GM23338 (cell line): ENCODE results near the gene MTHFD1. TPM values are rescaled to one million over a fixed set of nuclear protein-coding genes. Genes with fewer than 3 reads are reported as not detected.

Experiments
- ATAC-seq: fragments of 200-7000 bp; cut with Tn5 transposase; 3 replicates; pipeline ENCODE4 v1.9.1; 2020
- DNase-seq: peaks from one replicate; pipeline ENCODE4 v3.0.0-alpha.2; 2015; ENCODE audit warnings: low spot score
- H2AFZ ChIP-seq: fragments of 200-600 bp; sonication (generic); 2 replicates; pipeline ENCODE4 v1.8.0; 2016; ENCODE audit warnings: antibody characterized with exemption, mild to moderate bottlenecking, moderate library complexity
- H3F3A ChIP-seq: fragments of 200-600 bp; sonication (generic); replicated peaks from 2 replicates; pipeline ENCODE4 v1.8.0; 2017; ENCODE audit warnings: antibody characterized with exemption, mixed run types, low read depth
- H3K27ac ChIP-seq: fragments of 200-600 bp; sonication (generic); 2 replicates; pipeline ENCODE4 v1.6.1; 2016; ENCODE audit warnings: low read depth
- H3K27me3 ChIP-seq: fragments of 200-600 bp; sonication (generic); 2 replicates; pipeline ENCODE4 v1.8.0; 2016; ENCODE audit warnings: mild to moderate bottlenecking, mixed run types, moderate library complexity; ENCODE audit not compliant: insufficient read depth
- H3K36me3 ChIP-seq: fragments of 200-600 bp; sonication (generic); 2 replicates; pipeline ENCODE4 v1.8.0; 2016; ENCODE audit warnings: mild to moderate bottlenecking; ENCODE audit not compliant: insufficient read depth
- H3K4me1 ChIP-seq: fragments of 200-600 bp; sonication (generic); 2 replicates; pipeline ENCODE4 v1.8.0; 2016; ENCODE audit warnings: mild to moderate bottlenecking, moderate library complexity; ENCODE audit not compliant: insufficient read depth
- H3K4me2 ChIP-seq: fragments of 200-600 bp; sonication (generic); 2 replicates; pipeline ENCODE4 v1.7.1; 2017; ENCODE audit warnings: mixed run types
- H3K4me3 ChIP-seq: fragments of 200-600 bp; sonication (generic); 2 replicates; pipeline ENCODE4 v1.6.1; 2016; ENCODE audit warnings: mixed run types
- H3K79me2 ChIP-seq: fragments of 200-600 bp; sonication (generic); replicated peaks from 2 replicates; pipeline ENCODE4 v1.8.0; 2017; ENCODE audit warnings: mild to moderate bottlenecking; ENCODE audit not compliant: insufficient read depth
- H3K9me2 ChIP-seq: fragments of 200-600 bp; sonication (generic); 2 replicates; pipeline ENCODE4 v1.8.0; 2017; ENCODE audit not compliant: insufficient read depth
- H4K20me1 ChIP-seq: fragments of 200-600 bp; sonication (generic); replicated peaks from 2 replicates; pipeline ENCODE4 v1.8.0; 2017; ENCODE audit warnings: mild to moderate bottlenecking; ENCODE audit not compliant: insufficient read depth
- H3K27ac Mint-ChIP-seq: 2 replicates; pipeline ENCODE4 v1.8.0; 2020; ENCODE audit warnings: inconsistent platforms, mild to moderate bottlenecking, moderate library complexity, mixed read lengths
- H3K27me3 Mint-ChIP-seq: 3 replicates; pipeline ENCODE4 v1.8.0; 2022; ENCODE audit warnings: low read depth, mild to moderate bottlenecking, moderate library complexity, mixed read lengths, inconsistent platforms; ENCODE audit not compliant: insufficient read depth, poor library complexity
- H3K36me3 Mint-ChIP-seq: 3 replicates; pipeline ENCODE4 v1.8.0; 2021; ENCODE audit warnings: low read depth, mild to moderate bottlenecking, inconsistent platforms, moderate library complexity, mixed read lengths
- H3K4me1 Mint-ChIP-seq: 3 replicates; pipeline ENCODE4 v1.8.0; 2020; ENCODE audit warnings: mild to moderate bottlenecking, inconsistent platforms, mixed read lengths
- H3K4me3 Mint-ChIP-seq: 3 replicates; pipeline ENCODE4 v1.8.0; 2021; ENCODE audit warnings: moderate library complexity, mild to moderate bottlenecking, inconsistent platforms, mixed read lengths
- H3K9me3 Mint-ChIP-seq: 3 replicates; pipeline ENCODE4 v1.8.0; 2020; ENCODE audit warnings: moderate library complexity, mild to moderate bottlenecking, inconsistent platforms, mixed read lengths
- CREB1 ChIP-seq: fragments of 250-450 bp; sonication (Bioruptor Pico); IDR thresholded peaks from 2 replicates; pipeline ENCODE4 v1.5.0; 2020; ENCODE audit warnings: low read depth, mild to moderate bottlenecking, moderate library complexity
- CTCF ChIP-seq, 2 experiments: fragments of 200-600 bp in 1 of 2; sonication (generic) in 1 of 2; conservative IDR thresholded peaks; 2 replicates each; pipeline versions ENCODE4 v1.5.1 to v1.6.1; 2016 to 2017; ENCODE audit warnings: antibody characterized with exemption in 2 of 2, low read depth in 2 of 2, mild to moderate bottlenecking in 2 of 2, moderate library complexity in 1 of 2
- EZH2 ChIP-seq: fragments of 200-600 bp; sonication (generic); IDR thresholded peaks from one replicate; pipeline ENCODE4 v1.8.0; 2017; ENCODE audit warnings: antibody characterized with exemption, mild to moderate bottlenecking, low read depth; ENCODE audit not compliant: unreplicated experiment
- JUNB ChIP-seq: IDR thresholded peaks from one replicate; pipeline ENCODE4 v1.6.1; 2016; ENCODE audit warnings: antibody characterized with exemption; ENCODE audit not compliant: unreplicated experiment
- POLR2AphosphoS5 ChIP-seq: IDR thresholded peaks from 2 replicates; pipeline ENCODE4 v1.6.1; 2016; ENCODE audit warnings: antibody characterized with exemption, low read depth
- REST ChIP-seq: IDR thresholded peaks from one replicate; pipeline ENCODE4 v1.6.1; 2018; ENCODE audit warnings: antibody characterized with exemption; ENCODE audit not compliant: unreplicated experiment
- STAT1 ChIP-seq: IDR thresholded peaks from one replicate; pipeline ENCODE4 v1.6.1; 2016; ENCODE audit warnings: antibody characterized with exemption; ENCODE audit not compliant: unreplicated experiment
- ZNF114 ChIP-seq: fragments of 250-450 bp; sonication (Bioruptor Pico); IDR thresholded peaks from 2 replicates; pipeline ENCODE4 v1.5.0; 2020; ENCODE audit warnings: mild to moderate bottlenecking, moderate library complexity
- ZNF331 ChIP-seq: fragments of 250-450 bp; sonication (Bioruptor Pico); IDR thresholded peaks from 2 replicates; pipeline ENCODE4 v1.5.0; 2020; ENCODE audit warnings: low read depth, mild to moderate bottlenecking, moderate library complexity
- polyA plus RNA-seq: library from polyadenylated mRNA; unstranded; fragments of >200 nt; fragmentation: Nextera tagmentation; extraction: Ambion mirVana; gene quantifications from 2 replicates; pipeline ENCODE4 v1.2.1, GENCODE V29; 2016
- total RNA-seq: library from RNA; depleted of rRNA; stranded (reverse); fragments of >200 nt; shearing (Covaris generic); gene quantifications from 2 replicates; pipeline ENCODE4 v1.2.3, GENCODE V29; 2014

The MTHFD1 gene
- total and polyA plus RNA-seq, 2 experiments from 2014 or later = 219 to 237 TPM

GRCh38 chr14:64407329-64407728 is 19.2 kb downstream of the MTHFD1 start (continued):
- no peak for TF ChIP-seq CTCF (conservative IDR thresholded peaks at IDR 0.05; ENCODE audit: low read depth in 2 of 2)
- no peak for TF ChIP-seq STAT1
- TF ChIP-seq POLR2AphosphoS5 = no peak
- no peak for TF ChIP-seq ZNF331
- no peak for TF ChIP-seq REST
- TF ChIP-seq CREB1 (CRISPR knock-in tag) = no peak
- no peak for TF ChIP-seq JUNB

GRCh38 chr14:64409126-64409920 is 21.2 kb downstream of the MTHFD1 start:
- no peaks in the 10 kb centered on the region for H3K27me3 Mint-ChIP-seq
- Histone ChIP-seq H4K20me1 (peaks cover 40% of the 10 kb centered on the region), H3K4me1 (no peaks in the 10 kb centered on the region), H3K27me3 (no peaks in the 10 kb centered on the region), H3K4me3 (no peak overlapping the region), H3K79me2 (peaks cover 75% of the 10 kb centered on the region), H3F3A (0 out of 2 replicates have a peak, but pooled peaks cover 7% of the 10 kb centered on the region), H3K27ac (peak overlapping the region; percentile 37), H2AFZ (no peak overlapping the region), H3K36me3 (peaks cover 19% of the 10 kb centered on the region), H3K9me2 (no peaks in the 10 kb centered on the region), H3K4me2 (no peak overlapping the region)
- no peaks in the 10 kb centered on the region for H3K9me3 Mint-ChIP-seq
- H3K27ac Mint-ChIP-seq = peak overlapping the region; percentile 75
- ATAC-seq = no peak
- H3K4me1 Mint-ChIP-seq = peaks cover 15% of the 10 kb centered on the region; the same call in 2 of the 3 replicates
- DNase-seq = no peak
- H3K36me3 Mint-ChIP-seq = peaks cover 71% of the 10 kb centered on the region
- H3K4me3 Mint-ChIP-seq = no peak overlapping the region
- TF ChIP-seq REST (no peak), ZNF114 (no peak), CTCF (conservative IDR thresholded peaks at IDR 0.05; ENCODE audit: low read depth in 2 of 2) (no peak), EZH2 (no peak)
